Thyroid gland (tissue), 4 donors: ENCODE results near the gene PPIF. TPM values are rescaled to one million over a fixed set of nuclear protein-coding genes. Genes with fewer than 3 reads are reported as not detected.

ENCODE experiments used
- DNase-seq, 2 donors: peaks; one replicate each; pipeline ENCODE4 v3.0.0-alpha.2; 2019
- H3K27ac ChIP-seq, 3 donors: fragments of 200-600 bp; sonication (generic); 1 replicate in 2 of 3; 2 replicates in 1 of 3; pipeline ENCODE4 v1.5.1; 2016 to 2019; ENCODE audit warnings: mild to moderate bottlenecking in 1 of 3, moderate library complexity in 1 of 3
- H3K27me3 ChIP-seq: fragments of 200-600 bp; sonication (generic); one replicate; pipeline ENCODE4 v1.5.1; 2019
- H3K36me3 ChIP-seq, 2 donors: fragments of 200-600 bp; sonication (generic); one replicate each; pipeline ENCODE4 v1.5.1; 2016 to 2019
- H3K4me1 ChIP-seq, 2 donors: fragments of 200-600 bp; sonication (generic); one replicate each; pipeline ENCODE4 v1.5.1; 2017 to 2019
- H3K4me3 ChIP-seq, 3 donors: fragments of 200-600 bp; sonication (generic); replicated peaks in 1 of 3; 1 replicate in 2 of 3; 2 replicates in 1 of 3; pipeline ENCODE4 v1.5.1; 2016; ENCODE audit warnings: mild to moderate bottlenecking in 1 of 3
- H3K9me3 ChIP-seq: fragments of 200-600 bp; sonication (generic); one replicate; pipeline ENCODE4 v1.5.1; 2017
- CTCF ChIP-seq, 6 experiments: fragments of 200-600 bp in 3 of 6; fragments of 450-650 bp in 3 of 6; sonication (generic) in 3 of 6; IDR thresholded peaks; one replicate each; pipeline ENCODE4 v1.5.1; 2016 to 2019; ENCODE audit warnings: antibody characterized with exemption in 6 of 6, mild to moderate bottlenecking in 2 of 6, inconsistent platforms in 1 of 6, moderate library complexity in 1 of 6
- POLR2A ChIP-seq, 2 donors: fragments of 450-650 bp; IDR thresholded peaks; one replicate each; pipeline ENCODE4 v1.6.1; 2017; ENCODE audit warnings: antibody characterized with exemption in 2 of 2, mild to moderate bottlenecking in 2 of 2, moderate library complexity in 1 of 2
- WGBS, 2 donors: methylation state at CpG; one replicate each; pipeline ENCODE4 v1.1.5; 2017; 5-methylcytosine and 5-hydroxymethylcytosine counted together
- intact Hi-C: fragments of 100-400 bp; cut with DNase I; formaldehyde crosslinking; loops from one replicate; pipeline ENCODE4 v1.15.1; 2023
- total RNA-seq, 4 donors: library from RNA; depleted of rRNA; stranded (reverse); fragments of >200 nt; gene quantifications; one replicate each; pipeline ENCODE4 v1.2.3, GENCODE V29; 2016

The PPIF gene
- total RNA-seq, 4 donors from 2014 or later = 31.4 to 70.1 (median 52.3) TPM

GRCh38 chr10:79350407-79351154 is 3.3 kb downstream of the PPIF start:
- WGBS, 2 donors = 91% methylated on average over 16 to 17 of the region's 21 CpGs
- Histone ChIP-seq H3K36me3 (peaks cover 42 to 45% of the 10 kb centered on the region in 2 donors), H3K27ac (no peak overlapping the region), H3K9me3 (no peaks in the 10 kb centered on the region), H3K4me1 (peaks cover 19 to 21% of the 10 kb centered on the region in 2 donors), H3K27me3 (no peaks in the 10 kb centered on the region), H3K4me3 (no peak overlapping the region)
- TF ChIP-seq CTCF (IDR thresholded peaks at IDR 0.05) = no peak
- no peak for TF ChIP-seq POLR2A (IDR thresholded peaks at IDR 0.05)
- intact Hi-C loops = no loop called here
- no peak for DNase-seq

GRCh38 chr10:79351332-79351731 is 4.1 kb downstream of the PPIF start:
- Histone ChIP-seq H3K4me3 (no peak overlapping the region), H3K27me3 (no peaks in the 10 kb centered on the region), H3K9me3 (no peaks in the 10 kb centered on the region), H3K27ac (no peak overlapping the region), H3K36me3 (peaks cover 42 to 45% of the 10 kb centered on the region in 2 donors), H3K4me1 (peaks cover 19 to 21% of the 10 kb centered on the region in 2 donors)
- intact Hi-C loops = no loop called here
- TF ChIP-seq POLR2A (IDR thresholded peaks at IDR 0.05) = no peak
- no peak for TF ChIP-seq CTCF (IDR thresholded peaks at IDR 0.05)
- no peak for DNase-seq
- 95 to 97% methylated on average over 13 of the region's 13 CpGs for WGBS, 2 donors

GRCh38 chr10:79352035-79352877 is 5.0 kb downstream of the PPIF start:
- DNase-seq = no peak
- Histone ChIP-seq H3K4me1 (peaks cover 12 to 14% of the 10 kb centered on the region in 2 donors), H3K36me3 (peaks cover 42 to 45% of the 10 kb centered on the region in 2 donors), H3K27me3 (no peaks in the 10 kb centered on the region), H3K4me3 (no peak overlapping the region), H3K27ac (no peak overlapping the region), H3K9me3 (no peaks in the 10 kb centered on the region)
- no peak for TF ChIP-seq CTCF (IDR thresholded peaks at IDR 0.05)
- no peak for TF ChIP-seq POLR2A (IDR thresholded peaks at IDR 0.05)
- intact Hi-C loops = no loop called here
- WGBS, 2 donors = 92 to 96% methylated on average over 11 of the region's 11 CpGs

- H3K4me1 ChIP-seq = peaks cover 12 to 14% of the 10 kb centered on the region in 2 donors
- H3K36me3 ChIP-seq = peaks cover 42 to 45% of the 10 kb centered on the region in 2 donors
- H3K9me3 ChIP-seq = no peaks in the 10 kb centered on the region
- 86 to 92% methylated on average over 7 to 8 of the region's 8 CpGs for WGBS, 2 donors
- intact Hi-C loops = no loop called here
- no peak for DNase-seq
- TF ChIP-seq POLR2A (IDR thresholded peaks at IDR 0.05) (no peak), CTCF (IDR thresholded peaks at IDR 0.05) (no peak)
- H3K27ac ChIP-seq = no peak overlapping the region
- no peak overlapping the region for H3K4me3 ChIP-seq
- no peaks in the 10 kb centered on the region for H3K27me3 ChIP-seq
Observed at GRCh38 chr10:79353000-79353406, 5.7 kb downstream of the PPIF start.

GRCh38 chr10:79353726-79354125 is 6.5 kb downstream of the PPIF start:
- TF ChIP-seq CTCF (IDR thresholded peaks at IDR 0.05) (no peak), POLR2A (IDR thresholded peaks at IDR 0.05) (no peak)
- Histone ChIP-seq H3K4me1 (peaks cover 5 to 8% of the 10 kb centered on the region in 2 donors), H3K27me3 (no peaks in the 10 kb centered on the region), H3K27ac (no peak overlapping the region), H3K4me3 (no peak overlapping the region), H3K9me3 (no peaks in the 10 kb centered on the region), H3K36me3 (peaks cover 42 to 45% of the 10 kb centered on the region in 2 donors)
- intact Hi-C loops = no loop called here
- 95 to 96% methylated on average over 11 of the region's 11 CpGs for WGBS, 2 donors
- DNase-seq = no peak
